Neural progenitor cell (in vitro differentiated cells): ENCODE data around the gene RAB29. TPM values are rescaled to one million over a fixed set of nuclear protein-coding genes. Genes with fewer than 3 reads are reported as not detected.

Experiments used
- DNase-seq: peaks from one replicate; pipeline ENCODE4 v3.0.0-alpha.2; 2016; ENCODE audit warnings: low spot score
- H2AFZ ChIP-seq: fragments of 200-600 bp; sonication (generic); replicated peaks from 2 replicates; pipeline ENCODE4 v1.6.1; 2016; ENCODE audit warnings: antibody characterized with exemption
- H3F3A ChIP-seq: fragments of 200-600 bp; sonication (generic); 2 replicates; pipeline ENCODE4 v1.6.1; 2016; ENCODE audit warnings: antibody characterized with exemption, low read depth
- H3K27ac ChIP-seq: fragments of 200-600 bp; sonication (generic); 2 replicates; pipeline ENCODE4 v1.5.1; 2016; ENCODE audit warnings: mild to moderate bottlenecking
- H3K27me3 ChIP-seq: fragments of 200-600 bp; sonication (generic); 2 replicates; pipeline ENCODE4 v1.6.1; 2016; ENCODE audit warnings: mild to moderate bottlenecking, moderate library complexity
- H3K36me3 ChIP-seq: fragments of 200-600 bp; sonication (generic); 2 replicates; pipeline ENCODE4 v1.5.1; 2016
- H3K4me1 ChIP-seq: fragments of 200-600 bp; sonication (generic); 2 replicates; pipeline ENCODE4 v1.6.1; 2016; ENCODE audit warnings: mixed run types
- H3K4me2 ChIP-seq: fragments of 200-600 bp; sonication (generic); 2 replicates; pipeline ENCODE4 v1.6.1; 2016
- H3K4me3 ChIP-seq: fragments of 200-600 bp; sonication (generic); 2 replicates; pipeline ENCODE4 v1.5.1; 2016
- H3K79me2 ChIP-seq: fragments of 200-600 bp; sonication (generic); 2 replicates; pipeline ENCODE4 v1.6.1; 2016; ENCODE audit warnings: low read depth
- H3K9ac ChIP-seq: fragments of 200-600 bp; sonication (generic); 2 replicates; pipeline ENCODE4 v1.6.1; 2016
- H3K9me3 ChIP-seq: fragments of 200-600 bp; sonication (generic); 2 replicates; pipeline ENCODE4 v1.5.1; 2016; ENCODE audit warnings: low read depth
- H4K20me1 ChIP-seq: fragments of 200-600 bp; sonication (generic); 2 replicates; pipeline ENCODE4 v1.6.1; 2016; ENCODE audit warnings: low read depth
- H3K27ac Mint-ChIP-seq: 3 replicates; pipeline ENCODE4 v1.8.0; 2021; ENCODE audit warnings: mixed read lengths
- H3K27me3 Mint-ChIP-seq: 2 replicates; pipeline ENCODE4 v1.8.0; 2022; ENCODE audit warnings: low read depth, mild to moderate bottlenecking, inconsistent platforms, moderate library complexity, mixed read lengths; ENCODE audit not compliant: insufficient read depth
- H3K36me3 Mint-ChIP-seq: 3 replicates; pipeline ENCODE4 v1.8.0; 2021; ENCODE audit warnings: mixed read lengths
- H3K4me1 Mint-ChIP-seq: 3 replicates; pipeline ENCODE4 v1.8.0; 2021; ENCODE audit warnings: mixed read lengths
- H3K4me3 Mint-ChIP-seq: 3 replicates; pipeline ENCODE4 v1.8.0; 2021; ENCODE audit warnings: mild to moderate bottlenecking, moderate library complexity, mixed read lengths
- H3K9me3 Mint-ChIP-seq: 3 replicates; pipeline ENCODE4 v1.8.0; 2020; ENCODE audit warnings: mixed read lengths
- EZH2 ChIP-seq: fragments of 200-600 bp; sonication (generic); IDR thresholded peaks from 2 replicates; pipeline ENCODE4 v1.6.1; 2017; ENCODE audit warnings: antibody characterized with exemption, mild to moderate bottlenecking, moderate library complexity
- EZH2phosphoT487 ChIP-seq: fragments of 200-600 bp; sonication (generic); IDR thresholded peaks from 2 replicates; pipeline ENCODE4 v1.6.1; 2017; ENCODE audit warnings: antibody characterized with exemption
- total RNA-seq: library from RNA; depleted of rRNA; stranded (reverse); fragments of >200 nt; gene quantifications from 2 replicates; pipeline ENCODE4 v1.2.3, GENCODE V29; 2015; ENCODE audit warnings: low replicate concordance
- TF ChIP-seq, protein P1 (sequence below): fragments of 200-600 bp; sonication (generic); IDR thresholded peaks from 2 replicates; pipeline ENCODE4 v1.5.1; 2017; ENCODE audit warnings: antibody characterized with exemption, mild to moderate bottlenecking

Gene RAB29
- total RNA-seq, 1 donor from 2014 or later, result 3.8 TPM

DNA sequence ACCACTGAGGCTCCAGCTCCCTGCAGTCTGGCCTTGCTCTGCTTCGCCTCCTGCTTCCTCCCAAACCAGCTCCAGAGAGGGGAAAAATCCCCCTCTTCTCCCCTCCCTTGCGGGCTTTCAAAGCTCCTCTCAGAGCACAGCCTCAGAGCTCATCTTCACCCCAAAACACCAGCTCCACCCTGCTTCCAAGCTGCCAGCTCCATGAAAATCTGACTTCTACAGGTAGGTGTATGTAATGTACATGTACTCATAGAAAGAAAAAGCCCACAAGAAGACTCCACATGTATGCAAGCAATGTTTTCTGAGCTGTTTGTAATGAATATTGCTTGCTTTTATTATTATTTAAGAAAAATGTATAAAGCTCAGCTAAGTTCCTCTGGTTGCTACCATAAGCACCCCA, 29.3 kb upstream of the RAB29 start:
- peaks cover 7% of the 10 kb centered on the region for H3K4me1 Mint-ChIP-seq
- peak overlapping the region; percentile 52 for H3K27ac Mint-ChIP-seq
- Histone ChIP-seq H3K4me2 (no peak overlapping the region), H4K20me1 (peaks cover 4% of the 10 kb centered on the region), H3K36me3 (no peaks in the 10 kb centered on the region), H3K27ac (no peak overlapping the region), H3K79me2 (peaks cover 4% of the 10 kb centered on the region), H3K9me3 (no peaks in the 10 kb centered on the region), H2AFZ (no peak overlapping the region), H3K9ac (no peak overlapping the region), H3K4me3 (no peak overlapping the region), H3K27me3 (no peaks in the 10 kb centered on the region), H3K4me1 (peaks cover 18% of the 10 kb centered on the region), H3F3A (no peaks in the 10 kb centered on the region)
- peaks cover 2% of the 10 kb centered on the region for H3K27me3 Mint-ChIP-seq
- DNase-seq, result no peak
- TF ChIP-seq, protein P1, sequence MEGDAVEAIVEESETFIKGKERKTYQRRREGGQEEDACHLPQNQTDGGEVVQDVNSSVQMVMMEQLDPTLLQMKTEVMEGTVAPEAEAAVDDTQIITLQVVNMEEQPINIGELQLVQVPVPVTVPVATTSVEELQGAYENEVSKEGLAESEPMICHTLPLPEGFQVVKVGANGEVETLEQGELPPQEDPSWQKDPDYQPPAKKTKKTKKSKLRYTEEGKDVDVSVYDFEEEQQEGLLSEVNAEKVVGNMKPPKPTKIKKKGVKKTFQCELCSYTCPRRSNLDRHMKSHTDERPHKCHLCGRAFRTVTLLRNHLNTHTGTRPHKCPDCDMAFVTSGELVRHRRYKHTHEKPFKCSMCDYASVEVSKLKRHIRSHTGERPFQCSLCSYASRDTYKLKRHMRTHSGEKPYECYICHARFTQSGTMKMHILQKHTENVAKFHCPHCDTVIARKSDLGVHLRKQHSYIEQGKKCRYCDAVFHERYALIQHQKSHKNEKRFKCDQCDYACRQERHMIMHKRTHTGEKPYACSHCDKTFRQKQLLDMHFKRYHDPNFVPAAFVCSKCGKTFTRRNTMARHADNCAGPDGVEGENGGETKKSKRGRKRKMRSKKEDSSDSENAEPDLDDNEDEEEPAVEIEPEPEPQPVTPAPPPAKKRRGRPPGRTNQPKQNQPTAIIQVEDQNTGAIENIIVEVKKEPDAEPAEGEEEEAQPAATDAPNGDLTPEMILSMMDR, result no peak
- no peak for TF ChIP-seq EZH2phosphoT487
- TF ChIP-seq EZH2, result no peak
- peaks cover 25% of the 10 kb centered on the region for H3K36me3 Mint-ChIP-seq
- no peaks in the 10 kb centered on the region for H3K9me3 Mint-ChIP-seq
- H3K4me3 Mint-ChIP-seq, result no peak overlapping the region

DNA sequence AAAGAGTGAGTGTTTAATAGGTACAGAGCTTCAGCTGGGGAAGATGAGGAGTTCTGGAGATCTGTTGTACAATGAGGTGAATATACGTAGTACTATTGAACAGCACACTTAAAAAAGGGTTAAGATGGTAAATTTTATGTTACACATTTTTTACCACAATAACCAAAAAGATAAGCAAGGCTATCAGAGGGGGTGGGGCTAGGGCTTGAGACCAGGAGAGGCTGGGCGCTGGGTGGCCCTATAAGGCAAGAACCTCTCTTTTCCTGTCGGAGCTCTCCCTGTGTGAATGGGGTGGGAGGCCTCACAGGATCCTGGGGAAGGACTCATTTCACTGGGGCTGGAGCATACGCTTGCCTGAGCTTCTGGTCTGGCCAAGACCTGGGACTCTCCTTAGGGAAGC, 28.7 kb upstream of the RAB29 start:
- Histone ChIP-seq H3K79me2 (peaks cover 4% of the 10 kb centered on the region), H3K9ac (no peak overlapping the region), H2AFZ (no peak overlapping the region), H3K36me3 (no peaks in the 10 kb centered on the region), H3K27me3 (no peaks in the 10 kb centered on the region), H3K9me3 (no peaks in the 10 kb centered on the region), H3K27ac (no peak overlapping the region), H3F3A (no peaks in the 10 kb centered on the region), H3K4me2 (no peak overlapping the region), H4K20me1 (peaks cover 4% of the 10 kb centered on the region), H3K4me3 (no peak overlapping the region), H3K4me1 (peaks cover 18% of the 10 kb centered on the region)
- H3K4me1 Mint-ChIP-seq, result peaks cover 3% of the 10 kb centered on the region
- H3K27me3 Mint-ChIP-seq, result peaks cover 2% of the 10 kb centered on the region
- TF ChIP-seq, protein P1, result no peak
- TF ChIP-seq EZH2, result no peak
- no peak overlapping the region for H3K27ac Mint-ChIP-seq
- H3K9me3 Mint-ChIP-seq, result no peaks in the 10 kb centered on the region
- peaks cover 21% of the 10 kb centered on the region for H3K36me3 Mint-ChIP-seq
- no peak for DNase-seq
- H3K4me3 Mint-ChIP-seq, result no peak overlapping the region

DNA sequence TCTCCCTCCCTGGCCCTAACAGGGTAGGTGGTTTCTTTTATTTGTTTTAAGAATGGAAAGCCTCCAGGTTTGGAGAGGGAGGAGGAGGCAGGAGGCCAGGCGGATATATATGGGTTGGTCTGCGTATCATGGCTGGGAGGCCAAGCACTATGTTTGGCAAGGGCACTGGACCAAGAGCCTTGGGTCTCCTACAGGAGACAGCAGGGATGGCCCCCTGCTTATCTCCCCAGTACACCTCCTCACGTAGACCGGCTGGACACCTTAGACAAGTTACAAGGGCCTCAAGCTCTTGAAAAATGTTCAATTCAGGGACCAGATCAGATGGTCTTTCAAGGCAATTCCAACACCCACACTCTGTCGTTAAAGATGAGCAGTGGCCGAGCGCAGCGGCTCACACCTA, 26.8 kb upstream of the RAB29 start:
- Histone ChIP-seq H2AFZ (no peak overlapping the region), H3K9me3 (no peaks in the 10 kb centered on the region), H4K20me1 (peaks cover 4% of the 10 kb centered on the region), H3K79me2 (peaks cover under 1% of the 10 kb centered on the region), H3K27ac (no peak overlapping the region), H3K4me1 (peaks cover 18% of the 10 kb centered on the region), H3K4me2 (no peak overlapping the region), H3F3A (no peaks in the 10 kb centered on the region), H3K27me3 (no peaks in the 10 kb centered on the region), H3K36me3 (no peaks in the 10 kb centered on the region), H3K4me3 (no peak overlapping the region), H3K9ac (no peak overlapping the region)
- Mint-ChIP-seq H3K27me3 (peaks cover 5% of the 10 kb centered on the region), H3K27ac (no peak overlapping the region), H3K36me3 (peaks cover 23% of the 10 kb centered on the region), H3K4me3 (no peak overlapping the region), H3K4me1 (peaks cover 3% of the 10 kb centered on the region), H3K9me3 (no peaks in the 10 kb centered on the region)
- DNase-seq, result no peak
- TF ChIP-seq, protein P1, result no peak
- no peak for TF ChIP-seq EZH2phosphoT487
- no peak for TF ChIP-seq EZH2
